HFFc6 (cell line): ENCODE data around the gene INSIG1. TPM values are rescaled to one million over a fixed set of nuclear protein-coding genes. Genes with fewer than 3 reads are reported as not detected.

Experiments
- DNase-seq: peaks from one replicate; pipeline ENCODE4 v3.0.0-alpha.2; 2018
- H3K27ac Mint-ChIP-seq: 2 replicates; pipeline ENCODE4 v1.8.0; 2020; ENCODE audit warnings: mild to moderate bottlenecking, mixed read lengths
- H3K27me3 Mint-ChIP-seq: 2 replicates; pipeline ENCODE4 v1.8.0; 2021; ENCODE audit warnings: mild to moderate bottlenecking, moderate library complexity, mixed read lengths; ENCODE audit not compliant: insufficient read depth
- H3K36me3 Mint-ChIP-seq: 2 replicates; pipeline ENCODE4 v1.8.0; 2021; ENCODE audit warnings: low read depth, mixed read lengths
- H3K4me1 Mint-ChIP-seq: 2 replicates; pipeline ENCODE4 v1.8.0; 2020; ENCODE audit warnings: low read depth, mixed read lengths
- H3K4me3 Mint-ChIP-seq: 2 replicates; pipeline ENCODE4 v1.8.0; 2020; ENCODE audit warnings: mild to moderate bottlenecking, moderate library complexity, mixed read lengths
- H3K9me3 Mint-ChIP-seq: 2 replicates; pipeline ENCODE4 v1.8.0; 2020; ENCODE audit warnings: mild to moderate bottlenecking, mixed read lengths
- CTCF ChIP-seq: fragments of 200-600 bp; sonication (generic); IDR thresholded peaks from 2 replicates; pipeline ENCODE4 v1.5.0; 2021; ENCODE audit warnings: antibody characterized with exemption, mild to moderate bottlenecking
- total RNA-seq, 6 experiments: library from RNA; stranded (reverse); fragmentation: NEBNext Ultra II Directional; extraction: Animal tissue kit (Norgen Biotek cat#: 25700); gene quantifications; 2 replicates in 1 of 6; 3 replicates in 5 of 6; pipeline ENCODE4 v1.2.3, GENCODE V29; 2021

The INSIG1 gene
- total RNA-seq, 6 experiments from 2014 or later: 7.1 to 11.0 (median 9.9) TPM

- Mint-ChIP-seq H3K4me1 (peaks cover 6% of the 10 kb centered on the region; the same call in 1 of the 2 replicates), H3K4me3 (no peak overlapping the region), H3K27ac (no peak overlapping the region), H3K9me3 (peaks cover 4% of the 10 kb centered on the region), H3K27me3 (peaks cover 4% of the 10 kb centered on the region; the same call in 1 of the 2 replicates), H3K36me3 (no peaks in the 10 kb centered on the region; the same call in 1 of the 2 replicates)
- TF ChIP-seq CTCF: no peak
- DNase-seq: no peak
These were observed 30.1 kb downstream of the INSIG1 start for GRCh38 chr7:155327590-155328320.

- no peak for TF ChIP-seq CTCF
- DNase-seq: no peak
- no peaks in the 10 kb centered on the region for H3K9me3 Mint-ChIP-seq
- peaks cover 4% of the 10 kb centered on the region; the same call in 1 of the 2 replicates for H3K27me3 Mint-ChIP-seq
- no peaks in the 10 kb centered on the region for H3K36me3 Mint-ChIP-seq
- no peak overlapping the region for H3K27ac Mint-ChIP-seq
- H3K4me1 Mint-ChIP-seq: no peaks in the 10 kb centered on the region
- H3K4me3 Mint-ChIP-seq: no peak overlapping the region
These were observed 31.5 kb downstream of the INSIG1 start for GRCh38 chr7:155329225-155329624.

DNA sequence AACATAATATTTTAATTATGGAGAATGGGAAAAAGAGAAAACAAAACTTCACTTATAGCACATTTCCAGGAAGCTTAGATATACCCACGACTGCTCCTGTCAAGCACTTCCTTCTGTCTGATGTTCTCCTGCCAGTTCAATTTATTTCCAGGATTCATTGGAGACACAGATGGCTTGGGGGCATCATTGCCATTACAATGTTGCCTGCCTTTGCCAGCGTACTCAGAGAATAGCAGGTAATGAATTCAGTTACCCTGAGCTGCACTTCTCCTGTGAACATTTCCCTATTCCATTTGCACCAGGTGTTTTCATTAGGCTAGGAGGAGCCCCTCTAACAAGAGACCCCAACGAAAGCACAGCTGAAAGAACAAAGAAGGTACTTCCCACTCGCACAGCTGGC lies 33.7 kb downstream of the INSIG1 start:
- H3K36me3 Mint-ChIP-seq: no peaks in the 10 kb centered on the region
- H3K27me3 Mint-ChIP-seq: peaks cover 3% of the 10 kb centered on the region; the same call in 1 of the 2 replicates
- no peak for TF ChIP-seq CTCF
- H3K4me3 Mint-ChIP-seq: no peak overlapping the region
- H3K4me1 Mint-ChIP-seq: no peaks in the 10 kb centered on the region
- H3K27ac Mint-ChIP-seq: no peak overlapping the region
- DNase-seq: no peak
- H3K9me3 Mint-ChIP-seq: no peaks in the 10 kb centered on the region

- H3K4me3 Mint-ChIP-seq: no peak overlapping the region
- H3K27ac Mint-ChIP-seq: no peak overlapping the region
- H3K4me1 Mint-ChIP-seq: no peaks in the 10 kb centered on the region
- H3K27me3 Mint-ChIP-seq: peaks cover 2% of the 10 kb centered on the region
- no peak for DNase-seq
- TF ChIP-seq CTCF: no peak
- no peaks in the 10 kb centered on the region for H3K36me3 Mint-ChIP-seq
- H3K9me3 Mint-ChIP-seq: no peaks in the 10 kb centered on the region
These were observed 35.9 kb downstream of the INSIG1 start for GRCh38 chr7:155333346-155334234.

DNA sequence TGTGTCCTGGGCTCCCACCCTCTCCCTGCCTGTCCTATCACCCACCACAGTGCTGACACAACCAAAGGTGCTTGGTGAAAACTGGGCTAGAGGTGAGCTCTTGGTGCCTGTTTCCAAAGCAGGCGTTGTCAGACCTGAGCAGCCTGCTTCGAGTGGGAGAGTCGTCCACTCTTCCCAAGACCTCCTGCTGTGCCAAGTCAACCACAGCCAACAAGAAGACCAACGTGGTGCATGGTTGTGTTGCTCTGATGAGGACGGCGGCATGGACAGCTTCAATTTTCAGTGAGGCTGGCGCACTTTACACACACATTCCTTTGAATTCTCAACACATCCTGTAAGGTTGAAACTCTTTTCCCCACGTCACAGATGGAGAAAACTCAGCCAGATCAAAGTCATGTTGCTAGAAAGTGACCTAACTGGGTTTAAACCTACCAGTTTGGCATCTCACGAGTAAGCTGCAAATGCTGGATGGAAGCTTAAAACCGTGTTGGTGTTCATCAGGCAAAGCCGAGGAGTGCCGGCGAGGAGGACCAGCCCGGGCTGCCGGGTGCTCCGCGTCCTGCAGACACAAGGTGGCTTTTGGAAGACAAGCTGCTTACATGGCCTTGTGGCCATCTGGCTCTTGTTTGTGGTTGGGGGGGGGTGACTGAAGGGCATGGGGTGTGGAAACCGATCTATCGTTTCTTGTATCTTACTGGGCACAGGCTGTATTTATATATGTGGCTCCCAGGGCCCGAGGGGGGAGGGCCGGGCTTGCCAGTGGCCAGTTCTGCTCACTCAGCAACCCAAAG lies 39.3 kb downstream of the INSIG1 start:
- Mint-ChIP-seq H3K4me3 (no peak overlapping the region), H3K9me3 (no peaks in the 10 kb centered on the region), H3K36me3 (no peaks in the 10 kb centered on the region), H3K4me1 (no peaks in the 10 kb centered on the region), H3K27ac (no peak overlapping the region), H3K27me3 (peaks cover 10% of the 10 kb centered on the region)
- DNase-seq: no peak
- TF ChIP-seq CTCF: no peak
